GM23338 (cell line): ENCODE results near the gene WFDC9. TPM values are rescaled to one million over a fixed set of nuclear protein-coding genes. Genes with fewer than 3 reads are reported as not detected.

Source experiments
- ATAC-seq: fragments of 200-7000 bp; cut with Tn5 transposase; 3 replicates; pipeline ENCODE4 v1.9.1; 2020
- DNase-seq: peaks from one replicate; pipeline ENCODE4 v3.0.0-alpha.2; 2015; ENCODE audit warnings: low spot score
- H2AFZ ChIP-seq: fragments of 200-600 bp; sonication (generic); 2 replicates; pipeline ENCODE4 v1.8.0; 2016; ENCODE audit warnings: antibody characterized with exemption, mild to moderate bottlenecking, moderate library complexity
- H3F3A ChIP-seq: fragments of 200-600 bp; sonication (generic); replicated peaks from 2 replicates; pipeline ENCODE4 v1.8.0; 2017; ENCODE audit warnings: antibody characterized with exemption, mixed run types, low read depth
- H3K27ac ChIP-seq: fragments of 200-600 bp; sonication (generic); 2 replicates; pipeline ENCODE4 v1.6.1; 2016; ENCODE audit warnings: low read depth
- H3K27me3 ChIP-seq: fragments of 200-600 bp; sonication (generic); 2 replicates; pipeline ENCODE4 v1.8.0; 2016; ENCODE audit warnings: mild to moderate bottlenecking, mixed run types, moderate library complexity; ENCODE audit not compliant: insufficient read depth
- H3K36me3 ChIP-seq: fragments of 200-600 bp; sonication (generic); 2 replicates; pipeline ENCODE4 v1.8.0; 2016; ENCODE audit warnings: mild to moderate bottlenecking; ENCODE audit not compliant: insufficient read depth
- H3K4me1 ChIP-seq: fragments of 200-600 bp; sonication (generic); 2 replicates; pipeline ENCODE4 v1.8.0; 2016; ENCODE audit warnings: mild to moderate bottlenecking, moderate library complexity; ENCODE audit not compliant: insufficient read depth
- H3K4me2 ChIP-seq: fragments of 200-600 bp; sonication (generic); 2 replicates; pipeline ENCODE4 v1.7.1; 2017; ENCODE audit warnings: mixed run types
- H3K4me3 ChIP-seq: fragments of 200-600 bp; sonication (generic); 2 replicates; pipeline ENCODE4 v1.6.1; 2016; ENCODE audit warnings: mixed run types
- H3K79me2 ChIP-seq: fragments of 200-600 bp; sonication (generic); replicated peaks from 2 replicates; pipeline ENCODE4 v1.8.0; 2017; ENCODE audit warnings: mild to moderate bottlenecking; ENCODE audit not compliant: insufficient read depth
- H3K9me2 ChIP-seq: fragments of 200-600 bp; sonication (generic); 2 replicates; pipeline ENCODE4 v1.8.0; 2017; ENCODE audit not compliant: insufficient read depth
- H4K20me1 ChIP-seq: fragments of 200-600 bp; sonication (generic); replicated peaks from 2 replicates; pipeline ENCODE4 v1.8.0; 2017; ENCODE audit warnings: mild to moderate bottlenecking; ENCODE audit not compliant: insufficient read depth
- H3K27ac Mint-ChIP-seq: 2 replicates; pipeline ENCODE4 v1.8.0; 2020; ENCODE audit warnings: inconsistent platforms, mild to moderate bottlenecking, moderate library complexity, mixed read lengths
- H3K27me3 Mint-ChIP-seq: 3 replicates; pipeline ENCODE4 v1.8.0; 2022; ENCODE audit warnings: low read depth, mild to moderate bottlenecking, moderate library complexity, mixed read lengths, inconsistent platforms; ENCODE audit not compliant: insufficient read depth, poor library complexity
- H3K36me3 Mint-ChIP-seq: 3 replicates; pipeline ENCODE4 v1.8.0; 2021; ENCODE audit warnings: low read depth, mild to moderate bottlenecking, inconsistent platforms, moderate library complexity, mixed read lengths
- H3K4me1 Mint-ChIP-seq: 3 replicates; pipeline ENCODE4 v1.8.0; 2020; ENCODE audit warnings: mild to moderate bottlenecking, inconsistent platforms, mixed read lengths
- H3K4me3 Mint-ChIP-seq: 3 replicates; pipeline ENCODE4 v1.8.0; 2021; ENCODE audit warnings: moderate library complexity, mild to moderate bottlenecking, inconsistent platforms, mixed read lengths
- H3K9me3 Mint-ChIP-seq: 3 replicates; pipeline ENCODE4 v1.8.0; 2020; ENCODE audit warnings: moderate library complexity, mild to moderate bottlenecking, inconsistent platforms, mixed read lengths
- CREB1 ChIP-seq: fragments of 250-450 bp; sonication (Bioruptor Pico); IDR thresholded peaks from 2 replicates; pipeline ENCODE4 v1.5.0; 2020; ENCODE audit warnings: low read depth, mild to moderate bottlenecking, moderate library complexity
- CTCF ChIP-seq, 2 experiments: fragments of 200-600 bp in 1 of 2; sonication (generic) in 1 of 2; conservative IDR thresholded peaks; 2 replicates each; pipeline versions ENCODE4 v1.5.1 to v1.6.1; 2016 to 2017; ENCODE audit warnings: antibody characterized with exemption in 2 of 2, low read depth in 2 of 2, mild to moderate bottlenecking in 2 of 2, moderate library complexity in 1 of 2
- EZH2 ChIP-seq: fragments of 200-600 bp; sonication (generic); IDR thresholded peaks from one replicate; pipeline ENCODE4 v1.8.0; 2017; ENCODE audit warnings: antibody characterized with exemption, mild to moderate bottlenecking, low read depth; ENCODE audit not compliant: unreplicated experiment
- JUNB ChIP-seq: IDR thresholded peaks from one replicate; pipeline ENCODE4 v1.6.1; 2016; ENCODE audit warnings: antibody characterized with exemption; ENCODE audit not compliant: unreplicated experiment
- NANOG ChIP-seq: IDR thresholded peaks from 2 replicates; pipeline ENCODE4 v1.6.1; 2016; ENCODE audit warnings: antibody characterized with exemption, borderline replicate concordance
- STAT1 ChIP-seq: IDR thresholded peaks from one replicate; pipeline ENCODE4 v1.6.1; 2016; ENCODE audit warnings: antibody characterized with exemption; ENCODE audit not compliant: unreplicated experiment
- ZNF114 ChIP-seq: fragments of 250-450 bp; sonication (Bioruptor Pico); IDR thresholded peaks from 2 replicates; pipeline ENCODE4 v1.5.0; 2020; ENCODE audit warnings: mild to moderate bottlenecking, moderate library complexity
- polyA plus RNA-seq: library from polyadenylated mRNA; unstranded; fragments of >200 nt; fragmentation: Nextera tagmentation; extraction: Ambion mirVana; gene quantifications from 2 replicates; pipeline ENCODE4 v1.2.1, GENCODE V29; 2016
- total RNA-seq: library from RNA; depleted of rRNA; stranded (reverse); fragments of >200 nt; shearing (Covaris generic); gene quantifications from 2 replicates; pipeline ENCODE4 v1.2.3, GENCODE V29; 2014
- TF ChIP-seq, protein P1 (sequence below): IDR thresholded peaks from one replicate; pipeline ENCODE4 v1.6.1; 2018; ENCODE audit warnings: antibody characterized with exemption; ENCODE audit not compliant: unreplicated experiment
- TF ChIP-seq, protein P2 (sequence below): IDR thresholded peaks from 2 replicates; pipeline ENCODE4 v1.6.1; 2016; ENCODE audit warnings: antibody characterized with exemption
- TF ChIP-seq, protein P3 (sequence below): fragments of 250-450 bp; sonication (Bioruptor Pico); IDR thresholded peaks from 2 replicates; pipeline ENCODE4 v1.5.0; 2020; ENCODE audit warnings: mild to moderate bottlenecking, moderate library complexity

Gene WFDC9
- total and polyA plus RNA-seq, 2 experiments from 2014 or later, result not detected

DNA sequence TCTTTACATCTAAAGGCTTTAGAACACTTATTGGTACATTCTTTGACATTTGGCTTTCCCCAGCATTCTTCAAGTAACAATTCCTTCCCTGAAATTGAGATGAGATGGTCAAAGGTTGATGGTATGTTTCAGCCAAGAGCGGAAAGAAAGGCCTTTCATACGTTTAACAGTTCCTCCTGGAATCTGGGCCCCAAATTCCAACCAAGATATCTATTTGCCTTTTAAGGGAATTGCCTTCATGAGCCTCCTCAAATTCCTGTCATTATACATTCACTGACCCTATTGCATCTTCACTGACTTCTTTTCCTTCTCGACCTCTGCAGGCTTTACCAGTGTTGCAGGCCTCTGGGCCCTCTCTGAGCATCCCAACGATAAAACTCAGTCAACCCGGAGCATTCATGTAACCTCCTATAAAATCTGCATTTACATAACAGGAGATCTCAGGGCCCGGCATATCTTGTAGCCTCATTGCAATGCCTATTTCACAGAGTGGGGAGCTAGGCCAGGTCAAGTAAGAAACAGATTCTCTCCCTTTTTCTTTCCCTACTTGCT lies 18.3 kb upstream of the WFDC9 start (continued):
- no peak for TF ChIP-seq CTCF (conservative IDR thresholded peaks at IDR 0.05; ENCODE audit: low read depth in 2 of 2)
- no peak for TF ChIP-seq EZH2
- TF ChIP-seq, protein P1, sequence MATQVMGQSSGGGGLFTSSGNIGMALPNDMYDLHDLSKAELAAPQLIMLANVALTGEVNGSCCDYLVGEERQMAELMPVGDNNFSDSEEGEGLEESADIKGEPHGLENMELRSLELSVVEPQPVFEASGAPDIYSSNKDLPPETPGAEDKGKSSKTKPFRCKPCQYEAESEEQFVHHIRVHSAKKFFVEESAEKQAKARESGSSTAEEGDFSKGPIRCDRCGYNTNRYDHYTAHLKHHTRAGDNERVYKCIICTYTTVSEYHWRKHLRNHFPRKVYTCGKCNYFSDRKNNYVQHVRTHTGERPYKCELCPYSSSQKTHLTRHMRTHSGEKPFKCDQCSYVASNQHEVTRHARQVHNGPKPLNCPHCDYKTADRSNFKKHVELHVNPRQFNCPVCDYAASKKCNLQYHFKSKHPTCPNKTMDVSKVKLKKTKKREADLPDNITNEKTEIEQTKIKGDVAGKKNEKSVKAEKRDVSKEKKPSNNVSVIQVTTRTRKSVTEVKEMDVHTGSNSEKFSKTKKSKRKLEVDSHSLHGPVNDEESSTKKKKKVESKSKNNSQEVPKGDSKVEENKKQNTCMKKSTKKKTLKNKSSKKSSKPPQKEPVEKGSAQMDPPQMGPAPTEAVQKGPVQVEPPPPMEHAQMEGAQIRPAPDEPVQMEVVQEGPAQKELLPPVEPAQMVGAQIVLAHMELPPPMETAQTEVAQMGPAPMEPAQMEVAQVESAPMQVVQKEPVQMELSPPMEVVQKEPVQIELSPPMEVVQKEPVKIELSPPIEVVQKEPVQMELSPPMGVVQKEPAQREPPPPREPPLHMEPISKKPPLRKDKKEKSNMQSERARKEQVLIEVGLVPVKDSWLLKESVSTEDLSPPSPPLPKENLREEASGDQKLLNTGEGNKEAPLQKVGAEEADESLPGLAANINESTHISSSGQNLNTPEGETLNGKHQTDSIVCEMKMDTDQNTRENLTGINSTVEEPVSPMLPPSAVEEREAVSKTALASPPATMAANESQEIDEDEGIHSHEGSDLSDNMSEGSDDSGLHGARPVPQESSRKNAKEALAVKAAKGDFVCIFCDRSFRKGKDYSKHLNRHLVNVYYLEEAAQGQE, result no peak
- TF ChIP-seq ZNF114 (CRISPR knock-in tag), result no peak
- TF ChIP-seq JUNB, result no peak
- no peak for TF ChIP-seq STAT1
- TF ChIP-seq, protein P2, sequence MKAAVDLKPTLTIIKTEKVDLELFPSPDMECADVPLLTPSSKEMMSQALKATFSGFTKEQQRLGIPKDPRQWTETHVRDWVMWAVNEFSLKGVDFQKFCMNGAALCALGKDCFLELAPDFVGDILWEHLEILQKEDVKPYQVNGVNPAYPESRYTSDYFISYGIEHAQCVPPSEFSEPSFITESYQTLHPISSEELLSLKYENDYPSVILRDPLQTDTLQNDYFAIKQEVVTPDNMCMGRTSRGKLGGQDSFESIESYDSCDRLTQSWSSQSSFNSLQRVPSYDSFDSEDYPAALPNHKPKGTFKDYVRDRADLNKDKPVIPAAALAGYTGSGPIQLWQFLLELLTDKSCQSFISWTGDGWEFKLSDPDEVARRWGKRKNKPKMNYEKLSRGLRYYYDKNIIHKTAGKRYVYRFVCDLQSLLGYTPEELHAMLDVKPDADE, result no peak
- no peak for TF ChIP-seq CREB1 (CRISPR knock-in tag)
- TF ChIP-seq NANOG, result no peak

- Mint-ChIP-seq H3K4me1 (peaks cover 10% of the 10 kb centered on the region; the same call in 2 of the 3 replicates), H3K4me3 (no peak overlapping the region), H3K27ac (no peak overlapping the region), H3K36me3 (peaks cover 26% of the 10 kb centered on the region), H3K9me3 (peaks cover 47% of the 10 kb centered on the region), H3K27me3 (peaks cover 4% of the 10 kb centered on the region)
- no peaks in the 10 kb centered on the region for H3K36me3 ChIP-seq
- no peak overlapping the region for H3K4me2 ChIP-seq
- no peaks in the 10 kb centered on the region for H3K27me3 ChIP-seq
- H3K4me3 ChIP-seq, result no peak overlapping the region
- H3K27ac ChIP-seq, result no peak overlapping the region
- no peak overlapping the region for H2AFZ ChIP-seq
- no peaks in the 10 kb centered on the region for H4K20me1 ChIP-seq
- ATAC-seq (no peak), DNase-seq (no peak)
- no peaks in the 10 kb centered on the region for H3K79me2 ChIP-seq
- no peaks in the 10 kb centered on the region for H3K4me1 ChIP-seq
- H3K9me2 ChIP-seq, result peaks cover 15% of the 10 kb centered on the region; the same call in 1 of the 2 replicates
- no peaks in the 10 kb centered on the region for H3F3A ChIP-seq
- TF ChIP-seq STAT1, result no peak
- no peak for TF ChIP-seq CREB1 (CRISPR knock-in tag)
- TF ChIP-seq, protein P3, sequence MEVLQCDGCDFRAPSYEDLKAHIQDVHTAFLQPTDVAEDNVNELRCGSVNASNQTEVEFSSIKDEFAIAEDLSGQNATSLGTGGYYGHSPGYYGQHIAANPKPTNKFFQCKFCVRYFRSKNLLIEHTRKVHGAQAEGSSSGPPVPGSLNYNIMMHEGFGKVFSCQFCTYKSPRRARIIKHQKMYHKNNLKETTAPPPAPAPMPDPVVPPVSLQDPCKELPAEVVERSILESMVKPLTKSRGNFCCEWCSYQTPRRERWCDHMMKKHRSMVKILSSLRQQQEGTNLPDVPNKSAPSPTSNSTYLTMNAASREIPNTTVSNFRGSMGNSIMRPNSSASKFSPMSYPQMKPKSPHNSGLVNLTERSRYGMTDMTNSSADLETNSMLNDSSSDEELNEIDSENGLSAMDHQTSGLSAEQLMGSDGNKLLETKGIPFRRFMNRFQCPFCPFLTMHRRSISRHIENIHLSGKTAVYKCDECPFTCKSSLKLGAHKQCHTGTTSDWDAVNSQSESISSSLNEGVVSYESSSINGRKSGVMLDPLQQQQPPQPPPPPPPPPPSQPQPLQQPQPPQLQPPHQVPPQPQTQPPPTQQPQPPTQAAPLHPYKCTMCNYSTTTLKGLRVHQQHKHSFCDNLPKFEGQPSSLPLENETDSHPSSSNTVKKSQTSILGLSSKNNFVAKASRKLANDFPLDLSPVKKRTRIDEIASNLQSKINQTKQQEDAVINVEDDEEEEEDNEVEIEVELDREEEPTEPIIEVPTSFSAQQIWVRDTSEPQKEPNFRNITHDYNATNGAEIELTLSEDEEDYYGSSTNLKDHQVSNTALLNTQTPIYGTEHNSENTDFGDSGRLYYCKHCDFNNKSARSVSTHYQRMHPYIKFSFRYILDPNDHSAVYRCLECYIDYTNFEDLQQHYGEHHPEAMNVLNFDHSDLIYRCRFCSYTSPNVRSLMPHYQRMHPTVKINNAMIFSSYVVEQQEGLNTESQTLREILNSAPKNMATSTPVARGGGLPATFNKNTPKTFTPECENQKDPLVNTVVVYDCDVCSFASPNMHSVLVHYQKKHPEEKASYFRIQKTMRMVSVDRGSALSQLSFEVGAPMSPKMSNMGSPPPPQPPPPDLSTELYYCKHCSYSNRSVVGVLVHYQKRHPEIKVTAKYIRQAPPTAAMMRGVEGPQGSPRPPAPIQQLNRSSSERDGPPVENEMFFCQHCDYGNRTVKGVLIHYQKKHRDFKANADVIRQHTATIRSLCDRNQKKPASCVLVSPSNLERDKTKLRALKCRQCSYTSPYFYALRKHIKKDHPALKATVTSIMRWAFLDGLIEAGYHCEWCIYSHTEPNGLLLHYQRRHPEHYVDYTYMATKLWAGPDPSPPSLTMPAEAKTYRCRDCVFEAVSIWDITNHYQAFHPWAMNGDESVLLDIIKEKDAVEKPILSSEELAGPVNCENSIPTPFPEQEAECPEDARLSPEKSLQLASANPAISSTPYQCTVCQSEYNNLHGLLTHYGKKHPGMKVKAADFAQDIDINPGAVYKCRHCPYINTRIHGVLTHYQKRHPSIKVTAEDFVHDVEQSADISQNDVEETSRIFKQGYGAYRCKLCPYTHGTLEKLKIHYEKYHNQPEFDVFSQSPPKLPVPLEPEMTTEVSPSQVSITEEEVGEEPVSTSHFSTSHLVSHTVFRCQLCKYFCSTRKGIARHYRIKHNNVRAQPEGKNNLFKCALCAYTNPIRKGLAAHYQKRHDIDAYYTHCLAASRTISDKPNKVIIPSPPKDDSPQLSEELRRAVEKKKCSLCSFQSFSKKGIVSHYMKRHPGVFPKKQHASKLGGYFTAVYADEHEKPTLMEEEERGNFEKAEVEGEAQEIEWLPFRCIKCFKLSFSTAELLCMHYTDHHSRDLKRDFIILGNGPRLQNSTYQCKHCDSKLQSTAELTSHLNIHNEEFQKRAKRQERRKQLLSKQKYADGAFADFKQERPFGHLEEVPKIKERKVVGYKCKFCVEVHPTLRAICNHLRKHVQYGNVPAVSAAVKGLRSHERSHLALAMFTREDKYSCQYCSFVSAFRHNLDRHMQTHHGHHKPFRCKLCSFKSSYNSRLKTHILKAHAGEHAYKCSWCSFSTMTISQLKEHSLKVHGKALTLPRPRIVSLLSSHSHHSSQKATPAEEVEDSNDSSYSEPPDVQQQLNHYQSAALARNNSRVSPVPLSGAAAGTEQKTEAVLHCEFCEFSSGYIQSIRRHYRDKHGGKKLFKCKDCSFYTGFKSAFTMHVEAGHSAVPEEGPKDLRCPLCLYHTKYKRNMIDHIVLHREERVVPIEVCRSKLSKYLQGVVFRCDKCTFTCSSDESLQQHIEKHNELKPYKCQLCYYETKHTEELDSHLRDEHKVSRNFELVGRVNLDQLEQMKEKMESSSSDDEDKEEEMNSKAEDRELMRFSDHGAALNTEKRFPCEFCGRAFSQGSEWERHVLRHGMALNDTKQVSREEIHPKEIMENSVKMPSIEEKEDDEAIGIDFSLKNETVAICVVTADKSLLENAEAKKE (CRISPR knock-in tag), result no peak
These were observed 16.5 kb upstream of the WFDC9 start for GRCh38 chr20:45647441-45648050.
